ENCODE measurements around the gene SLC2A10.

The SLC2A10 gene

GRCh38 chr20:46690219-46691106 lies 19.0 kb upstream of the SLC2A10 start:
- POLR2A ChIA-PET: interaction anchor here (1.5 to 1.7 kb wide), 3 partner anchors 11 to 17 kb away, joined by 3 to 6 read pairs (median 4); no protein-coding TSS in a partner anchor
- no peak for DNase-seq (ENCODE audit: extremely low spot score)
- TF ChIP-seq ZNF384 (IDR thresholded peaks at IDR 0.05) (no peak), ELF4 (IDR thresholded peaks at IDR 0.05) (no peak), ARNT (IDR thresholded peaks at IDR 0.05) (no peak), BHLHE40 (IDR thresholded peaks at IDR 0.05; ENCODE audit: borderline replicate concordance) (no peak), SUZ12 (IDR thresholded peaks at IDR 0.05) (no peak), HDGF (IDR thresholded peaks at IDR 0.05; ENCODE audit: borderline replicate concordance) (no peak), L3MBTL2 (conservative IDR thresholded peaks at IDR 0.05) (no peak), CTBP1 (IDR thresholded peaks at IDR 0.05; ENCODE audit: borderline replicate concordance) (no peak), LEF1 (IDR thresholded peaks at IDR 0.05; ENCODE audit: borderline replicate concordance) (no peak), FOXA1 (IDR thresholded peaks at IDR 0.05) (no peak), FOXK2 (IDR thresholded peaks at IDR 0.05) (no peak), TARDBP (IDR thresholded peaks at IDR 0.05) (no peak), FOXM1 (IDR thresholded peaks at IDR 0.05; ENCODE audit: borderline replicate concordance) (no peak)
- CTCF ChIA-PET: interaction anchor here (0.7 kb wide), 1 partner anchor 23 kb away, joined by 3 read pairs; no protein-coding TSS in a partner anchor

- DNase-seq (ENCODE audit: extremely low spot score): no peak
- POLR2A ChIA-PET: no interaction called here
- TF ChIP-seq ARNT (IDR thresholded peaks at IDR 0.05) (no peak), BHLHE40 (IDR thresholded peaks at IDR 0.05; ENCODE audit: borderline replicate concordance) (no peak)
- CTCF ChIA-PET: interaction anchor here (0.7 kb wide), 1 partner anchor 22 kb away, joined by 3 read pairs; no protein-coding TSS in a partner anchor
Measured at GRCh38 chr20:46691196-46691595, 18.3 kb upstream of the SLC2A10 start.

- ChIA-PET CTCF (interaction anchor here (0.9 to 1.1 kb wide), 2 partner anchors 9 to 14 kb away, joined by 3 to 4 read pairs; no protein-coding TSS in a partner anchor), POLR2A (interaction anchor here (0.9 kb wide), 1 partner anchor 14 kb away, joined by 3 read pairs; no protein-coding TSS in a partner anchor)
- no peak for DNase-seq (ENCODE audit: extremely low spot score)
- TF ChIP-seq PKNOX1 (IDR thresholded peaks at IDR 0.05) (no peak), ARNT (IDR thresholded peaks at IDR 0.05) (no peak), L3MBTL2 (conservative IDR thresholded peaks at IDR 0.05) (peak; percentile 75), FOXM1 (IDR thresholded peaks at IDR 0.05; ENCODE audit: borderline replicate concordance) (no peak)
Measured at GRCh38 chr20:46694484-46694883, 15.0 kb upstream of the SLC2A10 start.

GRCh38 chr20:46695892-46696291 lies 13.6 kb upstream of the SLC2A10 start:
- CTCF ChIA-PET: no interaction called here
- no peak for TF ChIP-seq SP1 (IDR thresholded peaks at IDR 0.05)
- TF ChIP-seq ZNF384 (IDR thresholded peaks at IDR 0.05): no peak
- no peak for TF ChIP-seq FOXM1 (IDR thresholded peaks at IDR 0.05; ENCODE audit: borderline replicate concordance)
- TF ChIP-seq BHLHE40 (IDR thresholded peaks at IDR 0.05; ENCODE audit: borderline replicate concordance): no peak
- TF ChIP-seq FOXK2 (IDR thresholded peaks at IDR 0.05): no peak
- no peak for TF ChIP-seq LEF1 (IDR thresholded peaks at IDR 0.05; ENCODE audit: borderline replicate concordance)
- no peak for TF ChIP-seq ELF4 (IDR thresholded peaks at IDR 0.05)
- no peak for TF ChIP-seq L3MBTL2 (conservative IDR thresholded peaks at IDR 0.05)
- no peak for TF ChIP-seq ARNT (IDR thresholded peaks at IDR 0.05)
- TF ChIP-seq SUZ12 (IDR thresholded peaks at IDR 0.05): no peak
- TF ChIP-seq FOXA1 (IDR thresholded peaks at IDR 0.05): no peak
- TF ChIP-seq TARDBP (IDR thresholded peaks at IDR 0.05): no peak
- no peak for TF ChIP-seq NFRKB (IDR thresholded peaks at IDR 0.05)
- no peak for TF ChIP-seq CTBP1 (IDR thresholded peaks at IDR 0.05; ENCODE audit: borderline replicate concordance)
- no peak for TF ChIP-seq PKNOX1 (IDR thresholded peaks at IDR 0.05)
- no peak for TF ChIP-seq HDGF (IDR thresholded peaks at IDR 0.05; ENCODE audit: borderline replicate concordance)
- DNase-seq (ENCODE audit: extremely low spot score): no peak
- POLR2A ChIA-PET: no interaction called here

GRCh38 chr20:46696791-46697279 lies 12.6 kb upstream of the SLC2A10 start:
- POLR2A ChIA-PET: no interaction called here

More at GRCh38 chr20:46696791-46697279, 12.6 kb upstream of the SLC2A10 start:
- TF ChIP-seq NFRKB (IDR thresholded peaks at IDR 0.05) (no peak), FOXK2 (IDR thresholded peaks at IDR 0.05) (no peak), SUZ12 (IDR thresholded peaks at IDR 0.05) (no peak), SP1 (IDR thresholded peaks at IDR 0.05) (no peak), PKNOX1 (IDR thresholded peaks at IDR 0.05) (no peak), FOXA1 (IDR thresholded peaks at IDR 0.05) (no peak), L3MBTL2 (conservative IDR thresholded peaks at IDR 0.05) (no peak), BHLHE40 (IDR thresholded peaks at IDR 0.05; ENCODE audit: borderline replicate concordance) (no peak), ELF4 (IDR thresholded peaks at IDR 0.05) (no peak), FOXM1 (IDR thresholded peaks at IDR 0.05; ENCODE audit: borderline replicate concordance) (no peak), ARNT (IDR thresholded peaks at IDR 0.05) (no peak)
- no peak for DNase-seq (ENCODE audit: extremely low spot score)
- CTCF ChIA-PET: interaction anchor here (0.7 kb wide), 1 partner anchor 388 kb away, joined by 4 read pairs; no protein-coding TSS in a partner anchor

All from HEK293T (cell line).